GM18520 (cell line): Measurements from ENCODE around the gene DGKH.

Experiments used
- ATAC-seq: cut with Tn5 transposase; IDR thresholded peaks from one replicate; pipeline ENCODE4 v1.9.1; 2021; ENCODE audit not compliant: unreplicated experiment

Gene DGKH, protein sequence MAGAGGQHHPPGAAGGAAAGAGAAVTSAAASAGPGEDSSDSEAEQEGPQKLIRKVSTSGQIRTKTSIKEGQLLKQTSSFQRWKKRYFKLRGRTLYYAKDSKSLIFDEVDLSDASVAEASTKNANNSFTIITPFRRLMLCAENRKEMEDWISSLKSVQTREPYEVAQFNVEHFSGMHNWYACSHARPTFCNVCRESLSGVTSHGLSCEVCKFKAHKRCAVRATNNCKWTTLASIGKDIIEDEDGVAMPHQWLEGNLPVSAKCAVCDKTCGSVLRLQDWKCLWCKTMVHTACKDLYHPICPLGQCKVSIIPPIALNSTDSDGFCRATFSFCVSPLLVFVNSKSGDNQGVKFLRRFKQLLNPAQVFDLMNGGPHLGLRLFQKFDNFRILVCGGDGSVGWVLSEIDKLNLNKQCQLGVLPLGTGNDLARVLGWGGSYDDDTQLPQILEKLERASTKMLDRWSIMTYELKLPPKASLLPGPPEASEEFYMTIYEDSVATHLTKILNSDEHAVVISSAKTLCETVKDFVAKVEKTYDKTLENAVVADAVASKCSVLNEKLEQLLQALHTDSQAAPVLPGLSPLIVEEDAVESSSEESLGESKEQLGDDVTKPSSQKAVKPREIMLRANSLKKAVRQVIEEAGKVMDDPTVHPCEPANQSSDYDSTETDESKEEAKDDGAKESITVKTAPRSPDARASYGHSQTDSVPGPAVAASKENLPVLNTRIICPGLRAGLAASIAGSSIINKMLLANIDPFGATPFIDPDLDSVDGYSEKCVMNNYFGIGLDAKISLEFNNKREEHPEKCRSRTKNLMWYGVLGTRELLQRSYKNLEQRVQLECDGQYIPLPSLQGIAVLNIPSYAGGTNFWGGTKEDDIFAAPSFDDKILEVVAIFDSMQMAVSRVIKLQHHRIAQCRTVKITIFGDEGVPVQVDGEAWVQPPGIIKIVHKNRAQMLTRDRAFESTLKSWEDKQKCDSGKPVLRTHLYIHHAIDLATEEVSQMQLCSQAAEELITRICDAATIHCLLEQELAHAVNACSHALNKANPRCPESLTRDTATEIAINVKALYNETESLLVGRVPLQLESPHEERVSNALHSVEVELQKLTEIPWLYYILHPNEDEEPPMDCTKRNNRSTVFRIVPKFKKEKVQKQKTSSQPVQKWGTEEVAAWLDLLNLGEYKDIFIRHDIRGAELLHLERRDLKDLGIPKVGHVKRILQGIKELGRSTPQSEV

DNA sequence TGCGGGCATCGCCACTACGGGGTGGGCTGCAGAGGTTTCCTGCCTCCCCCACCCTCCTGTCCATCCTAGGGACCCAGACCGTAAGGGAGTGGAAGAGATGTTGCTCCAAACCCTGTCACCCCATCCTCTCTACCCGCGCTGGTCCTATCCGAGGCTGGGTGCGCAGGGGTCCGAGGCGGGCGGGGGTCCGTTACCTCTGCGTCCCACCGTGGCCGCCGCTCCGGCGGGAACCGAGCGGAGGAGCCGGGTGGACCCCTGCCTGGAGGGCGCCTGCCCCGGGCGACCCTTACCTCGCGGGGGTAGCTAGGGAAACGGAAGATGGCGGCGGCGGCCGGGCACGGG, at the start of gene DGKH:
Gene DGKH, plus strand, starts transcription at position 307 of the 342 bp plus-strand sequence. CDS start 126 bp downstream, outside the sequence.
- ATAC-seq = peak; percentile 5

DNA sequence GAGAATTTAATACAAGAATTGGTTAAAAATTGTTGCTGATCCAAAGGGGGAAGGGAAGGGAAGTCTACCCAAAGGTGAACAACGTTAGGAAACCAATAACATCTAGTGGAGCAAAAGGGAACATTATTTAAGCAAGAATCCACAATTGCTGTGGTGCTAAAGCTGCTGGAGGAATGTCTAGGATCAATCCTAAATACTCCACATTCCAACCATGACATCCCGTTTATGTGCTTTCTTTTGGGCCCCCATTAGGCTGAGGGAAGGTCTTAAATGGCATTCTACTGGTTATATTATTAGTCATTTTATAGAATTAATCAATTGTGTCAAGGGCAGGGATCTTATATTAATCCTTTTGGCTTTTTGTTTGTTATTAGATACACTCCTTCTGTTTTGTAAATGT, 47.6 kb upstream of the DGKH start:
- ATAC-seq = no peak

DNA sequence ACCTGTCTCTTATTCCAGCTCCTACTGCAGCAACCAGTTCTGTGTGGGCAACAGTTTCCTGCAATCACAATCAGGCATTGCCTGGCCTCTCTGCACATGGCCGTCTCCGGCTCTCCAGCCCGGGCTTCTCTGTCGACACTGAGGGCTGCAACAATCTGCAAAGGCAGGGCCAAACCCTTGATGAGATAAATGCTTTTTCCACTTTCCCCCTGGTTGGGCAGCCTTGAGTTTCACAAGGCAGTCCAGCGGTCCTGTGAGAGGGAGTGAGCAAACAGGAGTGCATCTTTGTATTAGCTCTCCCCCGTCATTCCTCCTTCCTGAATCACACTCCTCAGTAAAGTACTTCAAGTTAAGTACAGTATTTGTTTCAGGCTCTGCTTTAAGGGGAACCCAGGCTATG, 46.9 kb upstream of the DGKH start:
- ATAC-seq = no peak

DNA sequence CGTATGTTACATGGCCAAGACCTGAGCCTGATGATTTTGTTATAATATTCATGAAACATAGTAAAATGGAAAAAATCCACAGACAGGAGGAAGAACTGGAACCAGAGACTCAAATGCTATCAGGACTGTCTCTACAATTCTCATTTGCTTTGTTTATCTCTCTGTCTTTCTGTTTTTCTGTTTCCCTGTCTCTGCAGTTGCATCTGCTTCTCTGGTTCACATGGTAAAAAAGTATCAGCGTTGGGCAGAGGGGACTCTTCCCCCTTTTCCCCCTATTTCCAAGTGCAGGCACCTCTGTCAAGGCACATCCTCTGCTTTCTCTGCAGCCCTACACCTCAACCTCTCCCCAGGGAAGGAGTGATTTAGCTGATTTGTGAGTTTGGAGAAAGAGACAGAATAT, 46.4 kb upstream of the DGKH start:
- ATAC-seq = no peak

DNA sequence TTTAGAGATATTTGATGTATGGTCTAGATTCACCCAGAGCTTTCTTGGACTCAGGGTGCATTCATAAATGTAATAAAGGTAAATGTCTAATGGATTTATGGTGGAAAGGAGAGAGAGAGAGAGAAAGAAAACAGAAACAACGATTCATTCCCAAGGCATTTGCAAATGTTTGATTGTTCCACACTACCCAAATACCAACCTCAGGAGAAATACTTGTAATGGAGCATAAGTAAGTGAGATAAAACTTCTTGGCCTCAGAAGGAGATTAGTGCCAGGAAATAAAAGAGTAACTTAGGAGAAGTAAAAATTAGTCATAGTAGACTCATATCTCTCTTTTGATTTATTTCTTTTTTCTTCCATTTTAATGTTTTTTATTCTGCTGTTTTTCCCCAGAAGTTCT, 40.6 kb upstream of the DGKH start:
- no peak for ATAC-seq

DNA sequence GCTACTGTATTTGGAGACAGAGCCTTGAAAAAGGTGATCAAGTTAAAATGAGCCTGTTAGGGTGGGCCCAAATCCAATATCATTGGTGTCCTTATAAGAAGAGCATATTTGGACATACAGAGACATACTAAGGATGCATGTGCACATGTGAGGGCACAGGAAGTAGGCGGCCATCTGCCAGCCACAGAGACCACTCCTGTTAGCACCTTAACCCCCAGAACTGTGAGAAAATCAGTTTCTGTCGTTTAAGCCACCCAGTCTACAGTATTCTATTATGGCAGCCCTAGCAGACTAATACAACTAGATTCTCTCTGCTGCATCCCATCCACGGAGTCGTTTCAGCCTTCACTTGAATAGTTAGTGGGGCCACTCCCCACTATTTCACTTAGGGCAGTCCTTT, 39.4 kb upstream of the DGKH start:
- no peak for ATAC-seq

DNA sequence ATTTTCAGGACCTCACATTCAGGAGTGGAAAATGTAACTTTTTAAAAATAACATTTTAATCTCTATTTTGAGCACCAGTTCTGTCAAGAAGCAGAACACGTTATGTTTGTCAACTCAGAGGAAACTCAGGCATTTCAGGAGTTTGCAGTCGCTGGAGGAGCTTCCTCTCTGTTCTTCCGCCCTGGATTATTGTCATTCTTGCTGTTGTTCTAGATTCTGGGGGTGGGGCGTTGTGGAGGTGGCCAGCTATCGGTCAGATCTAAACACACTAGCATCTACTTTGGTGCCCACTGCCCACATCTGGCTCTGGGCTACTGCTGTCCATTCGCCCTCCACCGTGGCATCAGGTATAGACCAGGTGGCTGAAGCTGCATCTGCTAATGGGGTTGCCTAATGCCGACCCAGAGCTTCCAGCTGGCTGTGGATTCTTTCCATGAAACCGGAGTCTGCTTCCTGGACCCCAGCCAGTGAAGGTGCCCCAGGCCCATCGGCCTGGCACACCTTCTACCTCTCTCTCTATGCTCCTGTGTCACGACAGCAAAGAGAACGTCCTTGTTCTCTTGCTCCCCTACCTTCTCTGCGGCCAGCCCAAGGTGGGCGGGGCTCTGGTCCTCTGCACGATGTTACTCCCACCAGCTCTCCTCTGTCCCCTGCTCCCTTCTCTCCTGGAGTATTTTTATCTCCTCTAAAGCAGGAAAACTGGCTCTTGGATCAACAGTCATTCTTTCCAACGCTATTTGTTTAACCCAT, 36.7 kb upstream of the DGKH start:
- ATAC-seq = no peak

DNA sequence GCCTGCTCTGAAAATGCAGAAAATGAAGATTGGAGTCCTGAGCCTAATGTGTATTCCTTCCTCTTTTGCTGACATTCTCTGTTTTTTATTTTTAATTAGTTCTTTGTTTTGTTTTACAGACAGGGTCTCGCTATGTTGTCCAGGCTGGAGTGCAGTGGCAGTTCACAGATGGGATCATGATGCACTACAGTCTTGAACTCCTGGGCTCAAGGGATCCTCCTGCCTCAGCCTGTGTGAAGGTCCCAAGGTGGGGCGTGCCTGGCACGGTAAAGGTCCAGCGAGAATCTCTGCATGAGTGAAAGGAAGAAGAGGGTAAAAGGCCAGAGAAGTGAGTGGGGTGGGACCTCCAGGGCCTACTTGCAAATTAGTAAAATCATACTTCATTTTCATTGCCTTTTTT, 34.3 kb upstream of the DGKH start:
- ATAC-seq = no peak

DNA sequence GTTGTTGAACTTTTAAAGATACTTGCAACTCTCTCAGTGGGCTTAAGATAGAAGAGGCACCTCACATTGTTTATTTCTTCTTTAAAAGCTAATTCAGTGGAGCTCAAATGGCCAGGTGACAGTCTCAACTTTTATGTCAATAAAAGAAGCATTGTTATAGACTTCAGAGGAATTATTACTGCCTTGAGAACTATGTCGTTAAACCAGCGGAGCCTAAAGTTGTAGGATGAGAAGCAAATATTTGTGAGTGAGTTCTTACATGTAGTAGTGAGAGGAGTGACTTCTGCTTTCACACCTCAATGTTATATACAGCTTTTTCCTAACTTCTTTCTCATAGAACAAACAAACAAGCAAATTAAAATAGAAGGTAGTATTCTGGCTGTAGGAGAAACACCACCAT, 31.2 kb upstream of the DGKH start:
- ATAC-seq = no peak

DNA sequence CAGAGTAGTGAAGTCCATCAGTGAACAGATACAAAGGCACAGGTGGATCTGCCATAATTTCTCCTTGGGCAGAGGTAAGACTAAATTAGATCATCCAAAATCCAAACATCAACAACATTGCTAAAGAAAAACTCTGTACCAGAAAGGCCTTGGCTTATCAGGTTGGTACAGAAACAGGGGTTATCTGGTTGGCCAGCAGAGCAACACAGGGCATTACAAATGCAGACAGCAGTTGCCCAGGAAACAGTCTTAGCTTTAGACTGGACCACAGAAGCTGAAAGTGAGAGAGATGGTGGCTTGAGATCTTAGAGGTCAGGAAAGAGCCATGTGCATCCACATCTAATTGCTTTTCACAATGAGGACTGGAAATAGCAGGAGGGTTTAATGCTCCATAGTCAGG, 26.6 kb upstream of the DGKH start:
- ATAC-seq = no peak

DNA sequence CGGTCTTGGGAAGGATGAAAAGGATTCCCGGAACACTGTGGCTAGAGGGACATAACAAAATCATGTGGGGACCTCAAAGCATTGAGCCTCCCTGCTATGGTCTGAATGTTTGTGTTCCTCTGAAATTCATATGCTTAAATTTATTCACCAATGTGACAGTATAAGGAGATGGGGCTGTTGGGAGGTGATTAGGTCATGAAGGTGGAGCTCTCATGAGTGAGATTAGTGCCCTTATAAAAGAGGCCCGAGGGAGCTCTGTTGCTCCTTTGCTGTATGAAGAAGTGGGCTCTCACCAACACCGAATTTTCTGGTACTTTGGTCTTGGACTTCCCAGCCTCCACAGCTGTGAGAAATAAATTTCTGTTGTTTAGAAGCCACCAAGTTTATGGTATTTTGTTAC, 26.1 kb upstream of the DGKH start:
- no peak for ATAC-seq

DNA sequence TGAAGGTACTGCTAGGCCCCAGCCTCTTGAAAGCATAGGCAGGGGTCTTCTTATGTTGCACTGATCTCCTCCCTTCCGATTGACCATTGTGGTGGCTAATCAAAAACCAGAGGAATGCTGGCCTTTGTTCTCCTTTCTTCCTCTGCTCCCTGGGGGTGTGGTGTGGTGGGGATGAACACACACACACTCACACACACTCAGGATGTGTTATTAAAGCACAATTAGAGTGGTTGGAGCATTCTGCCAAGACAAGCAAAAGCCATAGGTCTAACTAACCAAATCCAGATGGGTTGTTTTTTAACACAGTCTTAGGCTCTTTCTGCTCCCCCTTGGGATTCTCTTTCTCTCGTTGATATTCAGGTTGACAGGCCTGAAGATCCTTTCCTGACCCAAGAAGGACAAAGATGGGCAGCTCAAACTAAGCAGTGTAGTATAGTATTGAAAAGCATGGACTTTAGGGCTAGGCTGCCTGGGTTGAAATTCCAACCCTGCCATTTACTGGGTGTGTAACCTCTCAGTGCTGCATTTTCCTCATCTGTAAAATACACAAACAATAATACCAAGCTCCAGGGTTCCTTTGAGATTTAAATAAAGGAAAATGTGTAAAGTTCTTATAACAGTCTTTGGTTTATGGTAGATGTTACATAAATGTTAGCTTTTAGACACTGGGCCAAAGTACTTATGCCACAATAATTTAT, 25.5 kb upstream of the DGKH start:
- ATAC-seq = no peak

DNA sequence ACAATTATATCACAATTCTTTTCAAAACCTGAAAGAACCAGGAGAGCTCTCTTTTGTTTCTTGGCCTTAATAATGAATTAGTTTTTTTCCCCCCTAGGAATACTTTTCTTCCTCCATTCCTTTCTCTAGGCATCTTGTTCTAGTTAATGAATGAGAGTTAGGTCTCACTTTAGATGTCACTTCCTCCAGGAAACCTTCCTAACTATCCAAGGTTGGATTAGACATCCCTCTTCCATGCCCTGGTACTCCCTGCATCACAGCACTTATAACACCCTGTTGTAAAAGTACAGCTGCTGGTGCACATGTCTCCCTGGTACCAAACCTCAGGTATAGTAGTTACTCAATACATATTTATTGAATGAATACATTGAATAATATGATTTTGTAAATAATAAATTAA, 21.2 kb upstream of the DGKH start:
- no peak for ATAC-seq

DNA sequence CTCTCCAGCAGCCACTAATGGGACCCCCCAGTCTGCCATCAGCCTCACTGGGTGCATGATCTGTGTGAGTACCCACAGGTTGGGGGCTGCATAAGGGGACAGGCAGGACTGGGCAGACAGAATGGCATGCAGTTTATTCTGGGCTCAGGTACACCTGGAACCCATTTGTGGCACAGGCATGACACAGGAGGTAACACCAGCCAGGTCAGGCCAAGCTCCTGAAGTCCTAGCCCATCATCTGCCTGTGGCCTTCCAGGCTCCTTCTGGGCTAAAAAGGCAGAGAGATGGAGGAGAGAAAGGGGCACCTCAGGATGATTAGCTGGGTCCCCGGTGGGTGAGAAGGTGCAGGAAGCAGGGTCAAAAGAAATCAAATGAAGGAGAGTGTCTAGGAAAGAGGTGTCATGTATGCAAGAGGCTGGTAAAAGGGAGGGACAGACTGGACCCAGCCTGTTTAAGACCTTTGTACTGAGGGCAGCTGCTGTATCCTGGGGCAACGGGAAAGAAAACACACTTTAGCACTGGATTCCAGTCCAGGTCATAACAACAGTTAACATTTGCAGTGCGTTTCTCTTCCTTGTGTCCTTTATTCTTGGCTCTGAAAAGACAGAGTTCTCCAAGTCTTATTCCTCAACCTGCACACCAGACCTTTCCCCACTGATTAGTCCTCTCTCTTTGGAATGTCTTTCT, 20.2 kb upstream of the DGKH start:
- ATAC-seq = no peak

DNA sequence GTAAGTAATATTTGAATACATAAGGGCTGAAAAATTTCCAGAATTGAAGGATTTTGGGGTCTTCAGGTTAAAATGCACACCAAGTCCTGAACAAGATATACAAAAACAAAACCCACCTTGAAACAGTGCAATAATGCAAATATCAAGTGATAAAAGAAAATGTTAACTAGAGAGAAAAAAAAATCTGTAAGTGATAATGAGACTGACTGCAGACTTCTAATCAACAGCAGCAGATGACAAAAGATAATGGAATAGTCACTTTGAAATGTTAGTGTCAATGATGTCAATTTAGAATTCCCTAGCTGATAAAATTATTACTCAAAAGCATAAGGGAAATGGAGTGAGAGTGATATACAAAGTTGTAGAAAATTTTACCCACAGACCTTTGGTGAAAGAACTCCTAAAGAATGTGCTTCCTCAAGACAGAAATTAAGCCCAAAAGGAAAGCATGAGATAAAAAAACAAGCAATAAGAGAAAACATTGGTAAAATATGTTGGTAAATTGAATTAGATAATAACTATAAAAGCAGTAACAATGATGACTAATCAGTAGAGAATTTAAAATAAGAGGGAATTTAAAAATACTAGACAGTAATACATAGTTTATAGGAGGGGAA, 12.4 kb upstream of the DGKH start:
- no peak for ATAC-seq

DNA sequence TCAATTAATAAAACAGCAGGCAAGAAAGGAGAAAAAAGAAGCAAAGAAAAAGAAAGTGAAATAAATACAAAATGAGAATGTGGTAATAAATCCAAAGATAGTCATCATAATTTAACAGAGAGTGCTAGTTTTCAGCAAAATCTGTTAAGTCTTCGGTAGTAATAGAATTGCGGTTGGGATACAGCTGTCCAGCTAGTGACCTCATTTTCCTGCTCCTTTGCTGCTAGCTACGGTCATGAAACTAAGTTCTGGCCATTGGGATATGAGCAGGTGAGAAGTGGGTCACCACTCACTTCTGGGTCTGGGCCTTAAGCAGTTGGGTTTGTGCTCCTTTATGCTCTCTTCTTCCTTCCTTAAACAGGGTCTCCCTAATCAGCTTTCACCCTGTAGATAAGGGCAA, 11.7 kb upstream of the DGKH start:
- no peak for ATAC-seq

DNA sequence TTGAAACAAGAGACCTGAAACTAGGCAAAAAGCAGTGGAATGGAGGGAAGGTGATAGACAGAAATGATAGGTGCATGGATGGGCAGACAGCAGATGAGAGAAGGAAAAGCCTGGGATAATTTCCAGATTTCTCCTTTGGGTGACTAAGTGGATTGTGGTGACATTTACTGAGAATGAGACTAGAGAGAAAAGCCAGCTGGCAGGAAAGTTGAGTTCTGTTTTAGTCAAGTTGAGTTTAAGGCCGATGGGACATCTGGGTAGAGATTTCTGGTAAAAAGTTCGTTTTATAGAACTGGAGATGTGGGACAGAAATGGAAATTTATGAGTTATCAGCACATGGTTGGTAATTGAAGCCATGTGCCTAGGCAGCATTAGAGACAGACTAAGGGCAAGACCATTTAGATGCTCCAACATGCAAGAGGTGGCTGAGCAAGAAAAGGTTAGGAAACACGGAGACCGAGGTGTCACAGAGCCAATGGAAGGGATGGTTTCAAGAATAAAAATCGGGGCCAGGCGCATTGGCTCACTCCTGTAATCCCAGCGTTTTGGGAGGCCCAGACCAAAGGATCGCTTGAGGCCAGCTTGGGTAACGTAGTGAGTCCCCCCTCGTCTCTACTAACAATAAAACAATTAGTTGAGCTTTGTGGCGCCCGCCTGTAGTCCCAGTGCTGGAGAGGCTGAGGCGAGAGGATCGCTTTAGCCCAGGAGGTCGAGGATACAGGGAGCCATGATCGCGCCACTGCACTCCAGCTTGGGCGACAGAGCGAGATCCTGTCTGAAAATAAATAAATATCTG, 9.6 kb upstream of the DGKH start:
- ATAC-seq = no peak

DNA sequence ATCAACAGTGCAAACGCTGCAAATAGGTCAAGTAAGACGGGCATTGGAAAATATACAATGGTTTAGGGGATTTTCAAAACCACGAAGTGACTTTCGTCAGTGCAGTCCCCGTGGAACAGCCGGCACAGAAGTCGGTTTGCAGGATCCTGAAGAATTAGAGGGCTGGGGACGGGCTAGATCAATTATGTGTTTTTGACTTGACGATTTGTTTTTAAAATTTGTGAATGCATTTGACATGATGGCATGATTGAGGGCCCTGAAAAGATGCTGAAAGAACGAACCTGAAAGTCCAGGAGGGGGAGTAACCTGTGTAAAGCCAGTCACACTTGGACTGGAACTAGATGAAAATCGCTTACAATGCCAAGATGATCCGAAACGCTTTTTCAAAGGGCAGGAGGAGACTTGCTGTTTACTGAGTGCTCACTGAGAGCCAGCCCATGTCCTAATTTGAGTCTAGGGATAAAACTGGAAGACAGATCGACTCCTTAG, 8.9 kb upstream of the DGKH start:
- ATAC-seq = no peak
